ENCODE results near the gene TUBGCP5. TPM values are rescaled to one million over a fixed set of nuclear protein-coding genes. Genes with fewer than 3 reads are reported as not detected.

Gene TUBGCP5
- total RNA-seq, 2 experiments from 2014 or later = 16.2 to 16.4 TPM

GRCh38 chr15:22973987-22974386, 65.4 kb downstream of the TUBGCP5 start:
- H3K9me3 Mint-ChIP-seq (ENCODE audit: low read depth) = peaks cover 2% of the 10 kb centered on the region
- H3K4me1 Mint-ChIP-seq = peaks cover 5% of the 10 kb centered on the region
- ATAC-seq = no peak
- ChIA-PET CTCF (no interaction called here), POLR2A (no interaction called here)
- no peak overlapping the region for H3K4me3 Mint-ChIP-seq
- no peak overlapping the region for H3K27ac Mint-ChIP-seq
- DNase-seq = no peak
- peaks cover 4% of the 10 kb centered on the region for H3K27me3 Mint-ChIP-seq
- intact Hi-C loops (cut with DNase I, micrococcal nuclease) = loop anchor here in 1 of 2 experiments (10.0 kb wide), 1 partner anchor 89 kb away; no protein-coding TSS in a partner anchor
- H3K36me3 Mint-ChIP-seq (ENCODE audit: low read depth) = no peaks in the 10 kb centered on the region

DNA sequence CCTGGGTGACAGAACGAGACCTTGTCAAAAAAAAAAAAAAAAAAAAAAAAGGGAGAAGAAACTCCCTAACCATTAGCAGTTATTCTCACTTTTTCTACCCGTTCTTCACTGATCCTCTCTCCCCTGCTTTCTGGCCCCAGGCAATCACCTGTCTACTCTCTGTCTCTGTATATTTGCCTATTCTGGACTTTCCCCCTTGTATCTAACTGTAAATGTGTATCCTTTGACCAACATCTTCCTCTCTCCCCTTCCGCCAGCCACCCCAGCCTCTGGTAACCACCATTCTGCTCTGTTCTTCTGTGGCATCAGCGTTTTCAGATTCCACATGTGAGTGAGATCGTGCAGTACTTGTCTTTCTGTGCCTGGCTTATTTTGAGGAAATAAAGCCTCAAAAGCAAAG, 66.1 kb downstream of the TUBGCP5 start:
- no peak for DNase-seq
- Mint-ChIP-seq H3K4me1 (peaks cover under 1% of the 10 kb centered on the region), H3K27me3 (no peaks in the 10 kb centered on the region), H3K36me3 (ENCODE audit: low read depth) (no peaks in the 10 kb centered on the region), H3K27ac (no peak overlapping the region), H3K9me3 (ENCODE audit: low read depth) (peaks cover 2% of the 10 kb centered on the region), H3K4me3 (no peak overlapping the region)
- ATAC-seq = no peak
- CTCF ChIA-PET = no interaction called here
- intact Hi-C loops (cut with DNase I, micrococcal nuclease) = loop anchor here in 1 of 2 experiments (10.0 kb wide), 1 partner anchor 88 kb away; no protein-coding TSS in a partner anchor
- POLR2A ChIA-PET = no interaction called here

DNA sequence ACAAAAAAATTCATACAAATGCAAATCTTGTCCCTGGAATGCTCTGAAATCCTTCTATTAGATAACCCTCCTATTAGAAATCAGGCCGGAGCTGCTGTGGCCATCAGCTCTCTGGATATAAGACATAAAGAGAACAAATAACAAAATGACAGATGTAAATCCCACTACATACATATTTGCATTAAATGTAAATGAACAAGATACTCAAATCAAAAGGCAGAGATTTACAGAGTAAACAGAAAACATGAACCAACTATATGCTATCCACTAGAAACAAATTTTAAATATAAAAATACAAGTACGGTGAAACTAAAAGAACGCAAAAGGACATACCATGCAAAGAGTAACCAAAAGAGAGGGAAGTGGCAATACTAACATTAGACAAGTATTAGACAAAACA, 69.9 kb downstream of the TUBGCP5 start:
- Mint-ChIP-seq H3K9me3 (ENCODE audit: low read depth) (peaks cover 2% of the 10 kb centered on the region), H3K36me3 (ENCODE audit: low read depth) (no peaks in the 10 kb centered on the region), H3K4me3 (no peak overlapping the region), H3K27ac (no peak overlapping the region), H3K4me1 (no peaks in the 10 kb centered on the region), H3K27me3 (no peaks in the 10 kb centered on the region)
- DNase-seq (no peak), ATAC-seq (no peak)
- ChIA-PET CTCF (no interaction called here), POLR2A (no interaction called here)
- intact Hi-C loops (cut with DNase I, micrococcal nuclease) = no loop called here

DNA sequence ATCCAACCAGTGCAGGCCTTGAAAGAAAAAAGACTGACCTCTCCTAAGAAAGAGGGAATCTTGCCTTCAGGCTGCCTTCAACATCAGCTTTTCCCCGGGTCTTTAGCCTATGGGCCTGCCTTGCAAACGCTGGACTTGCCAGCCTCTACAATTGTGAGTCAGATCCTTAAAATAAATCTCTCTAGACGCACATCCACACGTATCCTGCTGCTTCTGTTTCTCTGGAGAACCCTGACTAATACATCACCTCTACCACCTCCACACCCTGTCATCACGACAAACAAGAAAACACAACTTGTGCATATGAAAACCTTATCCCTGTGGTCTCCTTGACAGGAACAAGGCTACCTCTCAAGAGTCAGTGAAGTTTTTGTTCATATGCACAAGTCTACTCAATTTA, 71.0 kb downstream of the TUBGCP5 start:
- Mint-ChIP-seq H3K36me3 (ENCODE audit: low read depth) (no peaks in the 10 kb centered on the region), H3K4me1 (no peaks in the 10 kb centered on the region), H3K27me3 (no peaks in the 10 kb centered on the region), H3K9me3 (ENCODE audit: low read depth) (peaks cover 2% of the 10 kb centered on the region), H3K4me3 (no peak overlapping the region), H3K27ac (no peak overlapping the region)
- POLR2A ChIA-PET = no interaction called here
- ATAC-seq (no peak), DNase-seq (no peak)
- intact Hi-C loops (cut with DNase I, micrococcal nuclease) = no loop called here
- CTCF ChIA-PET = interaction anchor here (0.9 kb wide), 1 partner anchor 21 kb away, joined by 3 read pairs; no protein-coding TSS in a partner anchor

- Mint-ChIP-seq H3K4me3 (no peak overlapping the region), H3K4me1 (no peaks in the 10 kb centered on the region), H3K36me3 (ENCODE audit: low read depth) (no peaks in the 10 kb centered on the region), H3K9me3 (ENCODE audit: low read depth) (peaks cover 2% of the 10 kb centered on the region), H3K27ac (no peak overlapping the region), H3K27me3 (no peaks in the 10 kb centered on the region)
- DNase-seq = no peak
- CTCF ChIA-PET = interaction anchor here (0.9 kb wide), 1 partner anchor 22 kb away, joined by 3 read pairs; no protein-coding TSS in a partner anchor
- POLR2A ChIA-PET = no interaction called here
- no peak for ATAC-seq
- intact Hi-C loops (cut with DNase I, micrococcal nuclease) = no loop called here
Measured at GRCh38 chr15:22967084-22967770, 72.1 kb downstream of the TUBGCP5 start.

DNA sequence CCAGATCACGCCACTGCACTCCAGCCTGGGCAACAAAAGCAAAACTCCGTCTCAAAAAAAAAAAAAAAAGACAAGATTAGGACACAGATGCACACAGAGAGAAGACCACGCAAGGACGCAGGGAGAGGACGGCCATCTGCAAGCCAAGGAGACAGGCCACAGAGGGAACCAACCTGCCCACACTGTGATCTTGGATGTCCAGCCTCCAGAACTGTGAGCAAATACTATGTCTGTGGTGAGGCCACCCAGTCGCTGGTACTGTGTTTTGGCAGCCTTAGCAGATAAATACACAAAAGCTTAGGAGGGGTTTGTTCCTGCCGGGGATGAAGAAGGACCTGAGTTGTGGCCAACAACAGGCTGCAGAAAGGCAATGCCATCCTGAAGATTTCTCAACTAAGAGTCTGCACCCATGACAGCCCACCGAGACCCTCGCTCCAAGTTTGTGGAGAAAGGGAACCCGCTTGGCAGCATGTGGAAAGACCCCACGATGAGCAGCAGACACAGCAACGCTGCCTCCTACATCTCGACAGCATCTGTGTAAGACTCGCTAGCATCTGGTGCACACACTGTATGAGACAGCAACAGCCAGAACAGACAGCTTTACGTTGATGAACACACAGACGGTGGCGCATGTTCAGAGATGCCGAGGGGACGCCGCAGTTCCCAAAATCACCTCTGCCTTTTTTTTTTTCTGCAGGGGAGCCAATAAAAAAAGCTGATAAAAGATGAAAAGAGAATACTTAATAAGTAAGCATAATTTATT, 72.9 kb downstream of the TUBGCP5 start:
- CTCF ChIA-PET = no interaction called here
- no peak overlapping the region for H3K4me3 Mint-ChIP-seq
- DNase-seq (no peak), ATAC-seq (no peak)
- H3K27ac Mint-ChIP-seq = no peak overlapping the region
- H3K4me1 Mint-ChIP-seq = no peaks in the 10 kb centered on the region
- no peaks in the 10 kb centered on the region for H3K27me3 Mint-ChIP-seq
- no peaks in the 10 kb centered on the region for H3K36me3 Mint-ChIP-seq (ENCODE audit: low read depth)
- POLR2A ChIA-PET = no interaction called here
- peaks cover 2% of the 10 kb centered on the region for H3K9me3 Mint-ChIP-seq (ENCODE audit: low read depth)
- intact Hi-C loops (cut with DNase I, micrococcal nuclease) = no loop called here

DNA sequence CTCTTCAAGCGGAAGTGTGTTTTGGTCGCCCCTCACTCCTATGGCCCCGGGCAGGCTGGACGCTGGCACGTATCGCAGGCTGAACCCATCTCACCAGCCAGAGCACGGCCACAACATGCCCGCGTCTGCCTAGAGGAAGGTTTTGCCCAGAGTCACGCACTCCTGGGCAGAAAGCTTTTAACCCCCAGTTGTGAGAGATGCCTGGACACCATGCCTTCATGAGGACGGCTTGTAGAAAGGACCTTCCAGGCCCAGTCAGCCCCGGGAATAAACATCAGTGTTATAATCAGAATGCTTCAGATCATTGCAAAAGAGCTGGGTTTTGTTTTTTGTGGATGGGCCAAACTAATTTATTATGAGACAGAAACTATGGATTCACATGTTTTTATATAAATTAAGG, 75.7 kb downstream of the TUBGCP5 start:
- intact Hi-C loops (cut with DNase I, micrococcal nuclease) = no loop called here
- no peaks in the 10 kb centered on the region for H3K27me3 Mint-ChIP-seq
- POLR2A ChIA-PET = no interaction called here

GRCh38 chr15:22962611-22963010, 76.8 kb downstream of the TUBGCP5 start:
- no peak overlapping the region for H3K4me3 Mint-ChIP-seq
- H3K4me1 Mint-ChIP-seq = no peaks in the 10 kb centered on the region
- no peaks in the 10 kb centered on the region for H3K9me3 Mint-ChIP-seq (ENCODE audit: low read depth)
- H3K27me3 Mint-ChIP-seq = no peaks in the 10 kb centered on the region
- intact Hi-C loops (cut with DNase I, micrococcal nuclease) = no loop called here
- H3K36me3 Mint-ChIP-seq (ENCODE audit: low read depth) = no peaks in the 10 kb centered on the region
- DNase-seq = no peak
- no peak overlapping the region for H3K27ac Mint-ChIP-seq
- ChIA-PET CTCF (no interaction called here), POLR2A (no interaction called here)
- ATAC-seq = no peak

More for the DNA sequence above, 75.7 kb downstream of the TUBGCP5 start:
- no peaks in the 10 kb centered on the region for H3K9me3 Mint-ChIP-seq (ENCODE audit: low read depth)
- ATAC-seq (no peak), DNase-seq (no peak)
- CTCF ChIA-PET = no interaction called here
- H3K27ac Mint-ChIP-seq = no peak overlapping the region
- no peaks in the 10 kb centered on the region for H3K36me3 Mint-ChIP-seq (ENCODE audit: low read depth)
- no peak overlapping the region for H3K4me3 Mint-ChIP-seq
- H3K4me1 Mint-ChIP-seq = no peaks in the 10 kb centered on the region

GRCh38 chr15:22961762-22962161, 77.6 kb downstream of the TUBGCP5 start:
- Mint-ChIP-seq H3K27me3 (no peaks in the 10 kb centered on the region), H3K9me3 (ENCODE audit: low read depth) (no peaks in the 10 kb centered on the region), H3K36me3 (ENCODE audit: low read depth) (no peaks in the 10 kb centered on the region), H3K4me3 (no peak overlapping the region), H3K4me1 (no peaks in the 10 kb centered on the region), H3K27ac (no peak overlapping the region)
- intact Hi-C loops (cut with DNase I, micrococcal nuclease) = no loop called here
- no peak for ATAC-seq
- ChIA-PET CTCF (no interaction called here), POLR2A (no interaction called here)
- DNase-seq = no peak

GRCh38 chr15:22960556-22960955, 78.8 kb downstream of the TUBGCP5 start:
- no peak overlapping the region for H3K4me3 Mint-ChIP-seq
- no peak for ATAC-seq
- no peaks in the 10 kb centered on the region for H3K9me3 Mint-ChIP-seq (ENCODE audit: low read depth)
- no peak for DNase-seq
- H3K27ac Mint-ChIP-seq = no peak overlapping the region
- intact Hi-C loops (cut with DNase I, micrococcal nuclease) = no loop called here
- no peaks in the 10 kb centered on the region for H3K36me3 Mint-ChIP-seq (ENCODE audit: low read depth)
- no peaks in the 10 kb centered on the region for H3K4me1 Mint-ChIP-seq
- H3K27me3 Mint-ChIP-seq = no peaks in the 10 kb centered on the region
- ChIA-PET POLR2A (no interaction called here), CTCF (interaction anchor here (0.6 kb wide), 1 partner anchor 20 kb away, joined by 3 read pairs; the partner anchor contains the start of gene CYFIP1)

GRCh38 chr15:22960126-22960525, 79.2 kb downstream of the TUBGCP5 start:
- CTCF ChIA-PET = interaction anchor here (0.6 kb wide), 1 partner anchor 20 kb away, joined by 3 read pairs; the partner anchor contains the start of gene CYFIP1
- ATAC-seq (no peak), DNase-seq (no peak)
- no peak overlapping the region for H3K27ac Mint-ChIP-seq
- no peak overlapping the region for H3K4me3 Mint-ChIP-seq
- no peaks in the 10 kb centered on the region for H3K27me3 Mint-ChIP-seq
- intact Hi-C loops (cut with DNase I, micrococcal nuclease) = no loop called here
- POLR2A ChIA-PET = no interaction called here
- H3K4me1 Mint-ChIP-seq = no peaks in the 10 kb centered on the region
- no peaks in the 10 kb centered on the region for H3K9me3 Mint-ChIP-seq (ENCODE audit: low read depth)
- no peaks in the 10 kb centered on the region for H3K36me3 Mint-ChIP-seq (ENCODE audit: low read depth)
